Right cardiac atrium (tissue), 5 donors: ENCODE results near the gene LZTS3. TPM values are rescaled to one million over a fixed set of nuclear protein-coding genes. Genes with fewer than 3 reads are reported as not detected.
A peak's percentile ranks its signal among the peaks of the same experiment; 100 is the strongest.

ENCODE experiments used
- ATAC-seq, 2 donors: fragments of 200-7000 bp; cut with Tn5 transposase; one replicate each; pipeline versions ENCODE4 v1.8.0 to v1.9.1; 2020; ENCODE audit warnings: moderate library complexity in 2 of 2, mild to moderate bottlenecking in 1 of 2
- DNase-seq, 3 donors: peaks; one replicate each; pipeline ENCODE4 v3.0.0-alpha.2; 2020
- H3K27ac ChIP-seq: one replicate; pipeline ENCODE4 v1.5.1; 2013; ENCODE audit warnings: mild to moderate bottlenecking, low read length, control low read depth, moderate library complexity
- H3K27me3 ChIP-seq: one replicate; pipeline ENCODE4 v1.6.1; 2013; ENCODE audit not compliant: control insufficient read depth, insufficient read depth
- H3K4me1 ChIP-seq: one replicate; pipeline ENCODE4 v1.6.1; 2013; ENCODE audit warnings: low read length; ENCODE audit not compliant: control insufficient read depth, insufficient read depth
- H3K4me3 ChIP-seq: one replicate; pipeline ENCODE4 v1.5.1; 2013; ENCODE audit warnings: low read length, control low read depth
- H3K9me3 ChIP-seq: one replicate; pipeline ENCODE4 v1.6.1; 2013; ENCODE audit warnings: low read length; ENCODE audit not compliant: control insufficient read depth
- WGBS: extraction: QIAGEN DNeasy Blood & Tissue Kit; methylation state at CpG from one replicate; pipeline ENCODE4 v1.1.7; 2013; 5-methylcytosine and 5-hydroxymethylcytosine counted together
- intact Hi-C, 4 donors: fragments of 100-400 bp; cut with DNase I; formaldehyde crosslinking; loops; one replicate each; pipeline versions ENCODE4 v1.11.0 to v1.14.0; 2022 to 2023
- polyA plus RNA-seq: library from polyadenylated mRNA; stranded (reverse); fragments of 200-250 nt; gene quantifications from one replicate; pipeline ENCODE4 v1.2.3, GENCODE V29; 2013
- total RNA-seq, 4 donors: library from RNA; stranded (reverse); fragmentation: NEBNext Ultra II Directional; extraction: Animal tissue kit (Norgen Biotek cat#: 25700); gene quantifications; one replicate each; pipeline ENCODE4 v1.2.1, GENCODE V29; 2021
- donor health status: healthy with polysubstance abuse.
- donor health status: DM: no; HTN: yes; CAD: no.
- donor health status: DM: no; HTN: no; CAD: no.
- donor health status: DM: no; HTN: yes; CAD: no; lungs with severe emphysema.
- donor health status: DM: yes; HTN: yes; CAD: no.

The LZTS3 gene
- total and polyA plus RNA-seq, 5 donors: 14.1 to 26.9 (median 19.2) TPM

DNA sequence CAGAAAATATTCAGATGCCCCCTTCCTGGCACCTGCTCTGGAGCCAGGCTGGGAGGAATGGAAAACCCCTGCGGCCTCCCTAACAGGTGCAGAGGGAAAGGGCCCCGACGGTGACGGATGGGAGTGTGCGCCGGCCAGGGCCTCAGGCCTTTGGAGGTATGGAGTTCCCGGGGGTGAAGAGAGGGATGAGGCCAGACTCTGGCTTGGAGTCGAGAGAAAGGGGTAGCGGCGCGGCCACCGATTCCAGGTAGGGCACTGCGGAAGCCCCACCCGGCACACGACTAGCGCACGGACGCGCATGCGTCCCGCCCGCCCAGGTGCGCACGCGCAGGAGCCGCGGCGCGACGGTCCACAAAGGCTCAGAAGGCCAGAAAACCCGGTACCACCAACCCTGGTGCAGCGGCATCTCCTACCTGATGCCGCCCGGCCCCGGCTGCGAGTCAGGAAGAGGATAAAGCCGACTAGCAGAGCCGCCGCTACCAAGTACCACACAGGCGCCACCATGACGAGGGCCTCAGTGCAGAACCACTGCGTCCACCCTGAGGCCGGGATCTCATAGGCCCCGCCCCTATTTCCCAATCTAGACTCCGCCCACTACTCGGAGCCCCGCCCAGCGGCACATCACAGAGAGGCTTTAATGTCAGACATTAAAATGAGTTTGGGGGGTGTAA is 30.9 kb upstream of the LZTS3 start, which contains the start of gene DDRGK1:
Gene DDRGK1, minus strand, starts transcription at position 559 of the 671 bp plus-strand sequence. Its CDS starts 55 bp downstream, at position 504.
- H3K9me3 ChIP-seq: no peaks in the 10 kb centered on the region
- ATAC-seq (peak; percentile 96 to 97), DNase-seq (peak; percentile 87 to 96 (median 95))
- intact Hi-C loops: no loop called here
- H3K4me3 ChIP-seq: peak within 1 kb of the TSS; percentile 81
- no peaks in the 10 kb centered on the region for H3K27me3 ChIP-seq
- peaks cover 3% of the 10 kb centered on the region for H3K4me1 ChIP-seq
- peak within 1 kb of the TSS; percentile 96 for H3K27ac ChIP-seq
- WGBS: under 1% methylated on average over 48 of the region's 48 CpGs

DNA sequence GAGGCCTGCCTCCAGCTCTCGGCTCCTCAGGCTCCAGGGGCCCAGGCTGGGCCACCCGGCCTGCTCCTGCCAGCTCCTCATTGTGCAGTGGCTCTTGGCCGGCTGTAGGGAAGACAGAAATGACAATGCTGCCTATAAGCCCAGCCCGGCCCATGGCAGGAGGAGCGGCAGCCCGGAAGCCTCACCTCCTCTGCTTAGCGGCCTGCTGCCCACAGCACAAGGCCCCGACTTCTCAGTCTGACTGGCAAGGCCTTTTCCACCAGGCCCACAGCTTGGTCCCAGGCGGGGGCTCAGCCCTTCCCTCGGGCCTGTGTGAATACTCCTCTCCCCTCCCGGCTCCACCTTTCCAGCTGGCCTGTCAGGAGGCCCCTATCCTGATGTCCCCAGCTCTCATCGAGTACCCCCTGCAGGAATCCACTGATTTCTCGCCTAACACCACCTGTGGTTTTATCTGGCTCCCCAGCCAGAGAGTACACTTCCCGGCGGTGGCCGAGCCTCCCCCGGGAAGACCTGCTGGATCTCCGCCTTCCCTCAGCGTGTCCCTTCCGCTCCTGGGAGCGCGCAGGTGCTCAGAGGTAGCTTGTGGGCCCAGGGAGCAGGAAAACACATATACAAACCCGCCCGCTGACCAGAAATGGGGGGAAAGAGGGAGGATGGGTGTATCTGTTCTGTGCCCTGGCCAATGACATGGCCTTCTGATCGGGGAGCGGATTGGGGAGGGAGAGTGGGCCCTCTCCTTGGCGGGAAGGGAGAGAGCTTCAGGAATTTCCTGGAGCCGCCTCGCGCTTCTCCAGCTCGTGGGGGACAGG is 30.2 kb upstream of the LZTS3 start:
- peak; percentile 8 to 49 for ATAC-seq
- peaks cover 1% of the 10 kb centered on the region for H3K4me1 ChIP-seq
- 16% methylated on average over 31 of the region's 31 CpGs for WGBS
- no peak overlapping the region for H3K27ac ChIP-seq
- peak overlapping the region; percentile 81 for H3K4me3 ChIP-seq
- no peaks in the 10 kb centered on the region for H3K9me3 ChIP-seq
- peak in 1 of 3 donors; percentile 54 for DNase-seq
- intact Hi-C loops: no loop called here
- no peaks in the 10 kb centered on the region for H3K27me3 ChIP-seq

DNA sequence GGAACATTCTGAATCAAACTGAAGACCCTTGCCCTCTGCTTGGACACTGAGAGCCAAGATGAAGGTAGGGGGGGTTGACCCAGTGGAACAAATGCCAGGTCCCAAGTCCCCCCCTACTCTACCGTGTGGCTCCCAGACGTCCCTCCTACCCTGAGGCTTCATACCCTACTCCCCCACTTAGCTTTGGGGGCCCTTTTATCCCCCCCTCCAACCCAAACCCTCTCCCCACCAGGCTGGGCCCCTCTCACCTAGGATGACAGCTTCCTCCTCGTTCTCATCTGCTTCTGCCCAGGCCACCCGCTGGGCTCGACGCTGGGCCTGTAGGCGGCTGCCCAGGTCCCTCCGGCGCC is 29.6 kb upstream of the LZTS3 start:
- intact Hi-C loops: no loop called here
- no peaks in the 10 kb centered on the region for H3K27me3 ChIP-seq
- ATAC-seq (no peak), DNase-seq (no peak)
- no peaks in the 10 kb centered on the region for H3K4me1 ChIP-seq
- no peak overlapping the region for H3K4me3 ChIP-seq
- WGBS: 61% methylated on average over 9 of the region's 9 CpGs
- H3K27ac ChIP-seq: no peak overlapping the region
- H3K9me3 ChIP-seq: no peaks in the 10 kb centered on the region

DNA sequence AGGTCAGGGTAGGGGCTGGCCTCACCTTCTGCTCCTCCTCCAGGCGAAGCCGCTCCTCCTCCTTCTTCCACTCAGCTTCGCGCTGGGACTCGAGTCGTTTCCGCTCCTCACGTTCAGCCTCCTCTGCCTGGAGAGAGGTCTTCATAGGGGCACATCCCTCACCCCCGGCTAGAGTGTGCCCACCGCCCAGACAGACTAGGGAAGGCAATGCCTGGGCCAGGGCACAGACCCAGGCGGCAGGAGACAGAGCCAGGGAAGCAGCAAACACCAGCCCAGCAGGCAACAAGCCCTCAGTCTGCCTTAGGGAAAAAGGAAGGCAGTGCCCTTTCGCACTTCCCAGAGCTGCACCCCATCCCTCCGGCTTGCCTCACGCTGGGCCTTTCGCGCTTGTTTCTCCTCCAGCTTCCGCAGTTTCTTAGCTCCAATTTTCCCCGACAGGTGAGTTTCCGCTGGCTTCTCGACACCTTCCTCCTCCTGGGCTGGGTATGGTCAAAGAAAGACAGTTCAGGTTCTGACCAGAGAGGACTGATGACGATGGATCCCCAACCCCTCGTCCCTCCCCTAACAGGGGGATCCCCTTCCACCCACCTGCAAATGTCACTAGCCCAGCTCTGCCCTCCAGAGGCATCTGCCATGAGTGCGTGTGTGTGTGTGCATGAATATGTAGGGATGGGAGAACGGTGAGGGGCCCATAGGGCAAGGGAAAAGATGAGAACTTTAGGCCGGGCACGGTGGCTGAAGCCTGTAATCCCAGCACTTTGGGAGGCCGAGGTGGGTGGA is 26.8 kb upstream of the LZTS3 start:
- ATAC-seq: no peak
- H3K4me1 ChIP-seq: no peaks in the 10 kb centered on the region
- no peaks in the 10 kb centered on the region for H3K27me3 ChIP-seq
- H3K9me3 ChIP-seq: no peaks in the 10 kb centered on the region
- WGBS: 92% methylated on average over 27 of the region's 27 CpGs
- H3K27ac ChIP-seq: no peak overlapping the region
- peak in 1 of 3 donors; percentile 17 for DNase-seq
- intact Hi-C loops: no loop called here
- H3K4me3 ChIP-seq: no peak overlapping the region

DNA sequence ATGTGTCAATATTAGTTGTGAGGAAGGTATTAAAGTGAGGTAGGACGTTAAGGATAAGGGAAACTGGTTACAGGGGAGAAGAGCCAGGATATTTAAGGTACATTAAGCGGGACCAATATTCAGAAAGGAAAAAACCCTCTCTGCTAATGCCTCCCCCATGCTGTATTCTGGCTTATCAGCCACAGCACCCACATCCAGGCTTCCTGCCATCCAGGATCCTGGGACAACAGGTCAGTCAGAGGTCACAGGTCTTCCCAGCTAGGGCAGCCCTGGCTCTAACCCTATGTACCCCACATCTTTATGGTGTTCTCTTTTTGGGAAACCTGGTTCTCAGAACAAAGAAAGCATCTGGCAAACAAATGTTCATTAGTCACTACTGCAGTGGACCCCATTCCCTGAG is 25.9 kb upstream of the LZTS3 start:
- no peak for DNase-seq
- no peaks in the 10 kb centered on the region for H3K4me1 ChIP-seq
- H3K4me3 ChIP-seq: no peak overlapping the region
- H3K27me3 ChIP-seq: no peaks in the 10 kb centered on the region
- no peak for ATAC-seq
- no peak overlapping the region for H3K27ac ChIP-seq
- H3K9me3 ChIP-seq: no peaks in the 10 kb centered on the region
- 65% methylated on average over 2 of the region's 2 CpGs for WGBS
- intact Hi-C loops: no loop called here

DNA sequence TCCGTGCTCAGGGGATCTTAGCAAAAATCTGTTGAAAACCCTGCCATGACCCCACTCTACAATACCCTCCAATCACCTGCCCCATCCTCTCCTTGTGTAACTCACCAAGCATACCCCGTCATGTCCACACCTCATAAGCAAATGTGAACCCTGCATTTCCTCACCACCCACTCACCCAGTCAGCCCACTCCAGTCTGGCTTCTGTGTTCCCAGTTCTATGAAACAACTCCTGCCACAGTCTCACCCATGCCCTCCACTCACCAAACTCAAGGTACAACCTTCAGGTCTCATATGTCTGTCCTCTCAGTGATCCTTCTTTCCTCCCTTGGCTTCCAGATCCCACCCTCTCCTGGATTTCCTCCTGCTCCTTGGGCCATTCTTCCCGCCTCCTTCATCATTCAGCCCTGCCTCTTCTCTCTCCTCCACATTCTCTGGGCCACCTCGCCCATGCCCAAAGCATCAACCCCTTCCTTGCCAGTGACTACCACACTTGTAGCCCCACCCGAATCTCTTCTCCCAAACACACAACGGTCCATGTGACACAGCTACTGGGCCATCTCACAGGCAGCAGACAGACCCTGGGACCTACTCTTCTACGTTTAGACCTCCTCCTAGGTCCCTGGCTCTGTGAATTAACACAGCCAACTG is 22.4 kb upstream of the LZTS3 start:
- Histone ChIP-seq H3K27ac (no peak overlapping the region), H3K4me3 (no peak overlapping the region), H3K4me1 (no peaks in the 10 kb centered on the region), H3K27me3 (no peaks in the 10 kb centered on the region), H3K9me3 (no peaks in the 10 kb centered on the region)
- intact Hi-C loops: no loop called here
- 90% methylated on average over 7 of the region's 7 CpGs for WGBS
- ATAC-seq (no peak), DNase-seq (peak in 1 of 3 donors; percentile 19)

DNA sequence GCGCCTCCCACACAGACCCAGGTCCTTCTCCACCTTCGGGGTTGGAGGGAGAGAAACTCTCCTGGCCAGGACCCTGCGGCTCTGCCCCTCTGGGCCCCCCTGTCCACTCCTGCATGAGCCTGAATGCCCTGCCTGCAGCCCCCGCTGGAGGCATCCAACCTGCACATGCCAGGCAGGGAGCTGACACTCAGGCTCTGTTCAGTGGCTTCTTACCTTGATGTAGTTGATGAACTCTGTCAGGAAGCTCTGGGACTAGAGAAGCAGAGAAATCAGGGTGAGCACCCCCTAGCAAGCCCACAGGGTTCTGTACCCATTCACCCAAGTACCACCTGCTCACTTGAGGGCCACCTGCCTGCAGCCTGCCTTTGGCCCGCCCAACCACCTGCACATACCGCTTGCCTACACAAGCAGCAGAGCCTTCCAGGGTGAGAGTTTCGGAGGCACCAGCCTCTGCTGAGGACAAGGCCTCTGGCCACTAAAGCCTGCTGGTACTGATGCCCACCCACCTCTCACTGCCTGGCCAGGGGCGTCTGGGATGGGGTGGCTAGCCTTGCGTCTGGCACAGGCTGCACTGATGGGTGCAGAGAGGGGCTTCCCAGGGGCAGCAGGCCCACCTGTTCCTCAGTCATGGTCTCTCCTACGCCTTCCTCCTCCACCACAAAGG is 21.4 kb upstream of the LZTS3 start:
- 93% methylated on average over 10 of the region's 10 CpGs for WGBS
- intact Hi-C loops: no loop called here
- Histone ChIP-seq H3K4me1 (no peaks in the 10 kb centered on the region), H3K4me3 (no peak overlapping the region), H3K27me3 (no peaks in the 10 kb centered on the region), H3K27ac (no peak overlapping the region), H3K9me3 (no peaks in the 10 kb centered on the region)
- ATAC-seq (no peak), DNase-seq (peak in 1 of 3 donors; percentile 33)

DNA sequence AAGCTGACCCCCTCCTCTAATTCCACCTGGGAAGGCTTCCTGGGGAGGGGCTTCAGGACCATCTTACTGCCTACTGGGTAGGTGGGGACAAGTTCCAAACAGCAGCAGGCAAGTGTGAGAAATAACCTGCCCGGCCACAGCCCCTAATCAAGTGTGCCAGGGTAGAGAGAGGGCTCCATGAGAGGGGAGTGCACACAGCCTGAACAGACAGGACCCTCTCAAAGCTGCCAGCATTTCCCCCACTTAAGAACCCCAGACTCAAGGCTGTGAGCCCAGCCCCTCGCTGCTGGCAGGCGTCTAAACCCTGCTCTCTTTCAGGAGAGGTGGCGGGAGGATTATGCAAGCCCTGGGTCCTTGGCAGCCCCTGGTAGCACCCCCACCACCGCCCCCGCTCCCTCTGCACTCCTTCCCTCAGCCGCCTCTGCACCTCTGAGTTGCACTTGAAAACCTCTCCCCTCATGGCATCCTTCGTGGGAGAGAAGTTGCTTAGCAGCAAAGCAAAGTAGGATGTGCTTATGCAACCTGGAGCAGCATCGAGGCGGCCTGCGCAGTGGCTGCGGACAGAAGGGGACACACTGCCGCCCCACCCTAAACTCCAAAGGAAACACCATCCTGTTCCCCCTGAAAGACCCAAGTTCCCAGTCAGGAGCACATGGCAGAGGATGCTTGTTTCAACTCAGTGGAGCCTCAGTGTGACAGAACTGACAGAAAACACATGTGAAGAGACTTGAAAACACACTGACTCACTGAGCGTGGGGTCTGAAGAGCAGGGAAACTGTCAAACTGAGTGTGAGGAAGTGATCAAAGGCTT is 20.7 kb upstream of the LZTS3 start:
- intact Hi-C loops: no loop called here
- H3K27me3 ChIP-seq: no peaks in the 10 kb centered on the region
- no peak for ATAC-seq
- no peak overlapping the region for H3K27ac ChIP-seq
- H3K4me3 ChIP-seq: no peak overlapping the region
- H3K4me1 ChIP-seq: no peaks in the 10 kb centered on the region
- WGBS: 95% methylated on average over 14 of the region's 14 CpGs
- no peaks in the 10 kb centered on the region for H3K9me3 ChIP-seq
- no peak for DNase-seq

DNA sequence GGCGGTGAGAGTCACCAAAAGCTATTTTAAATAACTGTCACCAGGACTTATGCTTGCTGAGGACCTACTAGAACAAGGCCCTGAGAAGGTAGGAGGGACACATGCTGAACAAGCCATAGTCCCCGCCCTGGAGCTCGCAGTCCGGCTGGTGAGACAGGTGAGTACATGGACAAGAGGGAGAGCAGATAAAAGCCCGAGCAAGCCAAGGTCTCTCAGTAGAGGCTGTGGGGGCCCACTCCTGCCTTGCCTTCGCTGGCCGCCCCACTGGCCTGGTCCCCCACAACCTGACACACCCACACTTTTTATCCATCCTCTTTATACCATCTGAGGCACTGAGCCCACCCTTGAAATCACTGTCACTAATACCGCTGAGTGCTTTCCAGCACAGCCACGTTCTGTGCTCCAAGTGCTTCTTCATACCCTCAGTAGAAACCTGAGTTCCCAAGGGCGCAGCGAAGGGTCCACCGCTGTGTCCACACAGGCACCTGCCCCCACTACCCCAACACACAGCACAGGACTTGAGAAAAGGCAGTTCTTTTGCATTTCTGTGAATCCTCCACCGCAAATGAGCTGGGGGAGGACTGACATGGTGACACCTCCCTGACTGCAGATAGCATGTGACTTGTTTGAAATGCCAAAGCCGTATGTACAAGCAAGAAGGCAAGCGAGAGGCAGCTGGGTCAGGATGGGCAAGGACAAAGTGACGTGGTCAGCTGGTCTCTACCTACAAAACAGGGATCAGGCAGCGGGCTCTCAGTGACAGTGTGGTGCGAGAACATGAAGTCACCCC is 19.1 kb upstream of the LZTS3 start:
- DNase-seq (no peak), ATAC-seq (no peak)
- H3K4me1 ChIP-seq: no peaks in the 10 kb centered on the region
- no peak overlapping the region for H3K4me3 ChIP-seq
- H3K27ac ChIP-seq: no peak overlapping the region
- intact Hi-C loops: no loop called here
- no peaks in the 10 kb centered on the region for H3K9me3 ChIP-seq
- WGBS: 90% methylated on average over 18 of the region's 18 CpGs
- no peaks in the 10 kb centered on the region for H3K27me3 ChIP-seq
